Medulla oblongata (tissue), 1 donor: Measurements from ENCODE around the gene SLC44A3.
"Not testable (repeated sequence)": the region's sequence is repeated elsewhere in the genome, so short reads cannot be mapped to it uniquely, and the experiment has no call there.

ENCODE experiments used
- DNase-seq: peaks from one replicate; pipeline ENCODE4 v3.0.0-alpha.2; 2015; ENCODE audit errors: extremely low spot score

SLC44A3 gene

GRCh38 chr1:94934551-94934950 lies 114.4 kb downstream of the SLC44A3 start:
- no peak for DNase-seq

GRCh38 chr1:94935034-94935433 lies 114.9 kb downstream of the SLC44A3 start:
- DNase-seq: no peak

GRCh38 chr1:94935476-94935875 lies 115.3 kb downstream of the SLC44A3 start:
- no peak for DNase-seq

GRCh38 chr1:94936861-94937620 lies 116.9 kb downstream of the SLC44A3 start:
- no peak for DNase-seq

- DNase-seq: no peak
These were observed 117.7 kb downstream of the SLC44A3 start for GRCh38 chr1:94937820-94938219.

GRCh38 chr1:94940738-94941137 lies 120.6 kb downstream of the SLC44A3 start:
- no peak for DNase-seq

GRCh38 chr1:94941480-94941879 lies 121.3 kb downstream of the SLC44A3 start:
- not testable (repeated sequence) for DNase-seq

GRCh38 chr1:94942171-94943128 lies 122.3 kb downstream of the SLC44A3 start:
- no peak for DNase-seq
